Cardiac muscle cell (in vitro differentiated cells and primary cell): ENCODE results near the gene ZMYM4. TPM values are rescaled to one million over a fixed set of nuclear protein-coding genes. Genes with fewer than 3 reads are reported as not detected.

ENCODE experiments used
- DNase-seq, 2 donors: peaks; one replicate each; pipeline versions ENCODE4 v3.0.0 to v3.0.0-alpha.2; 2010 to 2017; ENCODE audit warnings: low read depth in 1 of 2, low spot score in 1 of 2
- H3K27ac ChIP-seq: fragments of 200-600 bp; sonication (generic); 2 replicates; pipeline ENCODE4 v1.5.1; 2016
- H3K27me3 ChIP-seq: fragments of 200-600 bp; sonication (generic); 2 replicates; pipeline ENCODE4 v1.6.0; 2016; ENCODE audit warnings: control low read depth
- H3K36me3 ChIP-seq: fragments of 200-600 bp; sonication (generic); 2 replicates; pipeline ENCODE4 v1.5.1; 2016; ENCODE audit warnings: control low read depth
- H3K4me1 ChIP-seq: fragments of 200-600 bp; sonication (generic); 2 replicates; pipeline ENCODE4 v1.8.1; 2017; ENCODE audit warnings: low read depth, mild to moderate bottlenecking, mixed run types
- H3K4me3 ChIP-seq: fragments of 200-600 bp; sonication (generic); 2 replicates; pipeline ENCODE4 v1.5.1; 2016; ENCODE audit warnings: mild to moderate bottlenecking
- H3K9me3 ChIP-seq: fragments of 200-600 bp; sonication (generic); 2 replicates; pipeline ENCODE4 v1.5.1; 2017; ENCODE audit warnings: low read depth, mild to moderate bottlenecking, control low read depth
- polyA plus RNA-seq: library from polyadenylated mRNA; unstranded; fragments of >200 nt; fragmentation: Nextera tagmentation; extraction: Ambion mirVana; gene quantifications from 2 replicates; pipeline ENCODE4 v1.2.1, GENCODE V29; 2016
- total RNA-seq: library from RNA; depleted of rRNA; stranded (reverse); fragments of >200 nt; gene quantifications from 2 replicates; pipeline ENCODE4 v1.2.3, GENCODE V29; 2016
- TF ChIP-seq, protein P1 (sequence below): IDR thresholded peaks from 2 replicates; pipeline ENCODE4 v1.5.1; 2012; ENCODE audit warnings: low read depth, mild to moderate bottlenecking, low read length

ZMYM4 gene
- total and polyA plus RNA-seq, 2 experiments from 2014 or later: 27.9 to 34.8 TPM

DNA sequence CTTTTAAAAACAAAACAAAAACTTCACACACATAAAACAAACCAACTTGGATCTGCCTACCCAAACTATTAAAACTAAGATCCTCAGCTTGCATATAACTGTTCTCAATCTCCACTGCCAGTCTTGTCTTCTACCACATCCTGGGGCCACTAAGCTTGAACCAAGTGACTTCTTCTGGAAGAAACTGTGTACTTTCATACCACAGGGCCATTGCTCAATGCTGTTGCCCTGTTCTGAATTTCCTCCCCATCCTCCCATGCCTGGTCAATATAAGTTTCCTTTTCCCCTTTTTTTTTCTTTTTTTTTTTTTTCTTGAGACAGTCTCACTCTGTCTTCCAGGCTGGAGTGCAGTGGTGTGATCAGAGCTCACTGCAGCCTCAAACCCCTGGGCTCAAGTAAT lies 178.8 kb downstream of the ZMYM4 start:
- no peaks in the 10 kb centered on the region for H3K27me3 ChIP-seq
- no peak overlapping the region for H3K4me3 ChIP-seq
- no peak overlapping the region for H3K27ac ChIP-seq
- H3K9me3 ChIP-seq: no peaks in the 10 kb centered on the region
- H3K36me3 ChIP-seq: peaks cover 53% of the 10 kb centered on the region
- DNase-seq: peak in 1 of 2 donors; percentile 39
- TF ChIP-seq, protein P1, sequence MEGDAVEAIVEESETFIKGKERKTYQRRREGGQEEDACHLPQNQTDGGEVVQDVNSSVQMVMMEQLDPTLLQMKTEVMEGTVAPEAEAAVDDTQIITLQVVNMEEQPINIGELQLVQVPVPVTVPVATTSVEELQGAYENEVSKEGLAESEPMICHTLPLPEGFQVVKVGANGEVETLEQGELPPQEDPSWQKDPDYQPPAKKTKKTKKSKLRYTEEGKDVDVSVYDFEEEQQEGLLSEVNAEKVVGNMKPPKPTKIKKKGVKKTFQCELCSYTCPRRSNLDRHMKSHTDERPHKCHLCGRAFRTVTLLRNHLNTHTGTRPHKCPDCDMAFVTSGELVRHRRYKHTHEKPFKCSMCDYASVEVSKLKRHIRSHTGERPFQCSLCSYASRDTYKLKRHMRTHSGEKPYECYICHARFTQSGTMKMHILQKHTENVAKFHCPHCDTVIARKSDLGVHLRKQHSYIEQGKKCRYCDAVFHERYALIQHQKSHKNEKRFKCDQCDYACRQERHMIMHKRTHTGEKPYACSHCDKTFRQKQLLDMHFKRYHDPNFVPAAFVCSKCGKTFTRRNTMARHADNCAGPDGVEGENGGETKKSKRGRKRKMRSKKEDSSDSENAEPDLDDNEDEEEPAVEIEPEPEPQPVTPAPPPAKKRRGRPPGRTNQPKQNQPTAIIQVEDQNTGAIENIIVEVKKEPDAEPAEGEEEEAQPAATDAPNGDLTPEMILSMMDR: no peak
- no peaks in the 10 kb centered on the region for H3K4me1 ChIP-seq

DNA sequence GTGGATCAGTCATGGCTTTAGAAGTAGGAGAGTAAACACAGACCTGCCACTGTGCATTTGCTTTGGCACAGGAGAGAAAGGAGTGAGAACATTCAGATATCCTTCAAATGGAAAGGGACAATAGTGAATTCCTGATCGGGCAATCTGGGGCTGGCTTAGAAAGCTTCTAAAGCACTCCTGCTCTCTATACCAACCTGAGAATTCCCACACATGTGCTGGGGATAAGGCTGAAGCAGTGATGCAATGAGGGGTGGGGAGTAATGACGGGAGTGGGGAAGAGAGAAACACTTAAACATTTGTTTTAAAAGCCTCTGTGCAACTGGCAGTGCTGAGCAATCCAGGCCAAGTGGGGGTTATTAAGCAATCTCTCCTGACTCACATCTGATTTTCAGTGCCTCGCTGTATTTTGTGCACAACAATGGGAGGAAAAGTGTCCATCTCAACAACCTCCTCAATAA lies 179.9 kb downstream of the ZMYM4 start:
- no peak overlapping the region for H3K4me3 ChIP-seq
- H3K4me1 ChIP-seq: no peaks in the 10 kb centered on the region
- H3K36me3 ChIP-seq: peaks cover 50% of the 10 kb centered on the region
- no peak overlapping the region for H3K27ac ChIP-seq
- no peaks in the 10 kb centered on the region for H3K27me3 ChIP-seq
- TF ChIP-seq, protein P1: no peak
- DNase-seq: peak in 1 of 2 donors; percentile 98
- no peaks in the 10 kb centered on the region for H3K9me3 ChIP-seq

DNA sequence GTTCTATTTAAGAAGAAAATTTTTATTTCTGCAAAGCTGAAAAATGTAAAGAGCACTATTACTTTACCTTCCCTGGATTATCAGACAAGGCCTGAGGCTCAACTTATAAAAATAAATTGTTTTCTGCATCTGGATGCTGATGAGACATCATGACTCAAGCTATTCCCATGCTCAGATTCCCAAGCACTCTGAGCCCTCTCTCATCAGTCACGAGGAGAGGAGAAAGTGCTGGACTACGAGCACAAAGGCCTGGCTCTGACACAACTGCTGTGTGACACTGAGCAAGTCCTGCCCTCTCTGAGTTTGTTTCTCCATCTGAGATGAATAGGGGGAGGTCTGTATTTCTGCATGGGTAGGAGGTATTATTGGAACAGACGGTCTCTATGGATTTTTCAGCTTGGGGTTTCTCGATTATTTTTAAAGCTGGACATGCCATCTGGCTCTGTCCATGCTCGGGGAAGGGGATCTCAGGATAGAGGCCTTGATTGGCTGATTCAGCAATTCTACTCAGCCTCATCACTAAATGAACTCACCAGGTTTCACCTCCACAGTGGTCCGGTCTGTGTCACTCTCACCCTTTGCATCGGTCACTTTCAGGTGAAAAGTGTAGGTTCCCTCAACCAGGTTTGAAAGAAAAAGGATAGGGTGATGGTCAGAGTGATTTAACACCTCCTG lies 181.0 kb downstream of the ZMYM4 start:
- H3K9me3 ChIP-seq: no peaks in the 10 kb centered on the region
- peaks cover 49% of the 10 kb centered on the region for H3K36me3 ChIP-seq
- no peak overlapping the region for H3K4me3 ChIP-seq
- TF ChIP-seq, protein P1: no peak
- no peaks in the 10 kb centered on the region for H3K4me1 ChIP-seq
- DNase-seq: peak in 1 of 2 donors; percentile 88
- H3K27me3 ChIP-seq: no peaks in the 10 kb centered on the region
- no peak overlapping the region for H3K27ac ChIP-seq

DNA sequence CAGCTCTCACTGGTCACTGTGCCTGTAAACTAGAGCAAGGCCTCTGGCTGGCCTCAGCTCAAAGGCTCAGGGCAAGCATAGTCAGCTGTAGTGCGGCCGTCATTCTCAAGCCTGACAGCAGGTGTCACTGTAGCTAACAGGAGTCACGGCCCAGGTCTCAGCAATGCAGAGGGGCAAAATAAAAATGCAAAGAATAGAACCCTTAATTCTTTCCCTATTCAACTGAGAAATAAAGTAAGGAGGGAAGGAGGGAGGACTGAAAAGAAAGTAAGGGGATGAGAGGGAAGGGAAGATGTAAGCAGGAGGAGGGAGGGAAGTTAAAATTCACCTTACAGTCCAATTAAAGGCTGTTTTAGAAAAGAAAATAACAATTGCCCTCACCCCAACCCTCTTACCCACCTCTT lies 182.6 kb downstream of the ZMYM4 start:
- Histone ChIP-seq H3K27me3 (no peaks in the 10 kb centered on the region), H3K4me1 (no peaks in the 10 kb centered on the region), H3K36me3 (peaks cover 43% of the 10 kb centered on the region), H3K4me3 (no peak overlapping the region), H3K27ac (no peak overlapping the region), H3K9me3 (no peaks in the 10 kb centered on the region)
- TF ChIP-seq, protein P1: peak; percentile 93
- peak; percentile 82 to 87 for DNase-seq

DNA sequence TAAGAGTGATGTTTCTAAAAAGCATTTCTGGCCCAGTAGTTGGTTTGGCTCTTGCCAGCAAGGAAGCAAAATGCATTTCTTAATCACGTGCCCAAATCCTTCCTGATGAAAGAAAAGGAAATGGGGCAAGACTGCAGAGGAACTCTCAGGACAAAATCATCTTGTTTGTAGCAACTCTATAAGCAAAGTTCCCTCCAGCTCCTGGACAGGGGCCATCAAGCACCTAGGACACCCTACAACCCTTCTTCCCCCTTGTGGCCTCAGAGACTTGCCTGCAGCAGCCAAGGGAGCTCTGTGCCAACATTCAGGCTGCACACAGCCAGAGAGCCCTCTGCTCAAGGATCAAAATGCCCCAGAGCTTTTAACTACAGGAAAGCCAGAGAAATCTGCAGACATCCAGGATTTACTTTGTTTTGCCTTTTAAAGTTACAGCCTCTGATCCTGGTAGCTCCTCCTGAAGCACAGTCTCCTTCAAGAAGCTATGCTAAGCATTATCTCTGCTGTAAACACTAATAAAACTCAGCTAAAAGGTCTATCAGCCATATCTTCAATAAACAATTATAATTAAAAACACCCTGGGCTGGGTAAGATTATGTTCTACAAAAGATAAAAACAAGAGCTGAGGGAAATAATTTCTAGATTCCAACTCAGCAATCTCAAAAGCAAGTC lies 183.7 kb downstream of the ZMYM4 start:
- Histone ChIP-seq H3K36me3 (peaks cover 40% of the 10 kb centered on the region), H3K27ac (no peak overlapping the region), H3K9me3 (no peaks in the 10 kb centered on the region), H3K4me3 (no peak overlapping the region), H3K4me1 (no peaks in the 10 kb centered on the region), H3K27me3 (no peaks in the 10 kb centered on the region)
- TF ChIP-seq, protein P1: peak; percentile 23
- DNase-seq: peak; percentile 23 to 92
